Limb (tissue), 2 donors: ENCODE data around the gene SCYL3.
"Not testable (repeated sequence)": the region's sequence is repeated elsewhere in the genome, so short reads cannot be mapped to it uniquely, and the experiment has no call there.

ENCODE experiments used
- DNase-seq, 2 donors: peaks; one replicate each; pipeline ENCODE4 v3.0.0-alpha.2; 2016; ENCODE audit errors: extremely low spot score in 2 of 2

SCYL3 gene

GRCh38 chr1:169893645-169894423 is at the start of gene SCYL3:
Gene SCYL3, minus strand, starts transcription at chr1:169893896. Its CDS starts 5,056 bp downstream, at chr1:169888840.
- peak; percentile 94 to 99 for DNase-seq

GRCh38 chr1:169941982-169942830 is 48.5 kb upstream of the SCYL3 start:
- peak in 1 of 2 donors; percentile 76 for DNase-seq

- DNase-seq, result no peak
These were observed 40.5 kb upstream of the SCYL3 start for GRCh38 chr1:169933984-169934725.

GRCh38 chr1:169931795-169932231 is 38.1 kb upstream of the SCYL3 start:
- DNase-seq, result peak in 1 of 2 donors; percentile 70

GRCh38 chr1:169929210-169929526 is 35.5 kb upstream of the SCYL3 start:
- no peak for DNase-seq

GRCh38 chr1:169928438-169929209 is 34.9 kb upstream of the SCYL3 start:
- peak in 1 of 2 donors; percentile 78 for DNase-seq

- no peak for DNase-seq
These were observed 32.1 kb upstream of the SCYL3 start for GRCh38 chr1:169925505-169926482.

- no peak for DNase-seq
These were observed 31.1 kb upstream of the SCYL3 start for GRCh38 chr1:169924829-169925228.

GRCh38 chr1:169924063-169924462 is 30.4 kb upstream of the SCYL3 start:
- DNase-seq, result no peak

- no peak for DNase-seq
These were observed 27.4 kb upstream of the SCYL3 start for GRCh38 chr1:169921080-169921479.

- no peak for DNase-seq
These were observed 25.2 kb upstream of the SCYL3 start for GRCh38 chr1:169918927-169919326.

- DNase-seq, result not testable (repeated sequence)
These were observed 24.5 kb upstream of the SCYL3 start for GRCh38 chr1:169918220-169918619.

GRCh38 chr1:169915150-169915549 is 21.5 kb upstream of the SCYL3 start:
- no peak for DNase-seq

GRCh38 chr1:169914531-169914930 is 20.8 kb upstream of the SCYL3 start:
- no peak for DNase-seq

GRCh38 chr1:169909499-169909898 is 15.8 kb upstream of the SCYL3 start:
- DNase-seq, result no peak

GRCh38 chr1:169906938-169907337 is 13.2 kb upstream of the SCYL3 start:
- no peak for DNase-seq

GRCh38 chr1:169904834-169905233 is 11.1 kb upstream of the SCYL3 start:
- DNase-seq, result no peak

GRCh38 chr1:169902751-169903150 is 9.1 kb upstream of the SCYL3 start:
- no peak for DNase-seq

- no peak for DNase-seq
These were observed 7.4 kb upstream of the SCYL3 start for GRCh38 chr1:169901115-169901514.

GRCh38 chr1:169900571-169900970 is 6.9 kb upstream of the SCYL3 start:
- DNase-seq, result no peak
